Fibroblast of skin of scalp (primary cell): ENCODE data around the gene SLAMF1.

ENCODE experiments used
- DNase-seq: peaks from one replicate; pipeline ENCODE4 v3.0.0-alpha.2; 2013

SLAMF1 gene

GRCh38 chr1:160622501-160623226, 24.2 kb downstream of the SLAMF1 start:
- no peak for DNase-seq

- peak; percentile 2 for DNase-seq
Observed at GRCh38 chr1:160621633-160622413, 25.0 kb downstream of the SLAMF1 start.

- DNase-seq = no peak
Observed at GRCh38 chr1:160620942-160621632, 25.8 kb downstream of the SLAMF1 start.

- DNase-seq = no peak
Observed at GRCh38 chr1:160619742-160620277, 27.0 kb downstream of the SLAMF1 start.

GRCh38 chr1:160618763-160619274, 28.0 kb downstream of the SLAMF1 start:
- no peak for DNase-seq

GRCh38 chr1:160618327-160618726, 28.5 kb downstream of the SLAMF1 start:
- no peak for DNase-seq

- no peak for DNase-seq
Observed at GRCh38 chr1:160615660-160616059, 31.2 kb downstream of the SLAMF1 start.

- DNase-seq = no peak
Observed at GRCh38 chr1:160614410-160614809, 32.4 kb downstream of the SLAMF1 start.

GRCh38 chr1:160612613-160613218, 34.1 kb downstream of the SLAMF1 start:
- no peak for DNase-seq

GRCh38 chr1:160610569-160611242, 36.1 kb downstream of the SLAMF1 start:
- no peak for DNase-seq

GRCh38 chr1:160608941-160609340, 37.9 kb downstream of the SLAMF1 start:
- DNase-seq = no peak

GRCh38 chr1:160608514-160608913, 38.3 kb downstream of the SLAMF1 start:
- DNase-seq = no peak

- no peak for DNase-seq
Observed at GRCh38 chr1:160608057-160608456, 38.8 kb downstream of the SLAMF1 start.

GRCh38 chr1:160607672-160608032, 39.2 kb downstream of the SLAMF1 start:
- no peak for DNase-seq

GRCh38 chr1:160607011-160607671, 39.7 kb downstream of the SLAMF1 start:
- peak; percentile 77 for DNase-seq

- DNase-seq = no peak
Observed at GRCh38 chr1:160606611-160607010, 40.2 kb downstream of the SLAMF1 start.

GRCh38 chr1:160605792-160606479, 40.9 kb downstream of the SLAMF1 start:
- no peak for DNase-seq

- no peak for DNase-seq
Observed at GRCh38 chr1:160605205-160605604, 41.6 kb downstream of the SLAMF1 start.

- DNase-seq = no peak
Observed at GRCh38 chr1:160597705-160598104, 49.1 kb downstream of the SLAMF1 start.

GRCh38 chr1:160597051-160597450, 49.8 kb downstream of the SLAMF1 start:
- DNase-seq = no peak

GRCh38 chr1:160590488-160590887, 56.4 kb downstream of the SLAMF1 start:
- no peak for DNase-seq
